B cell (primary cell): ENCODE data around the gene CTSL. TPM values are rescaled to one million over a fixed set of nuclear protein-coding genes. Genes with fewer than 3 reads are reported as not detected.

Experiments
- ATAC-seq: fragments of 200-7000 bp; cut with Tn5 transposase; one replicate; pipeline ENCODE4 v1.10.0; 2021; ENCODE audit warnings: low read depth, mild to moderate bottlenecking, moderate number of reproducible peaks, moderate library complexity
- CTCF ChIA-PET: fragments of 350-600 bp; sonication (Branson Sonifier 250); formaldehyde crosslinking; loops from one replicate; lab custom pipeline; 2021; ENCODE audit warnings: antibody characterized with exemption, inconsistent platforms; lab: Charles Lee
- POLR2A ChIA-PET: fragments of 350-600 bp; sonication (Branson Sonifier 250); formaldehyde crosslinking; loops from one replicate; lab custom pipeline; 2021; ENCODE audit warnings: antibody characterized with exemption; lab: Charles Lee
- DNase-seq: peaks from one replicate; pipeline ENCODE4 v3.0.0; 2013
- H2AFZ ChIP-seq: 2 replicates; pipeline ENCODE4 v1.6.1; 2012; ENCODE audit warnings: mild to moderate bottlenecking, low read depth, low read length; ENCODE audit not compliant: insufficient read depth, poor library complexity, severe bottlenecking
- H3K27ac ChIP-seq, 2 donors: 1 replicate in 1 of 2; 2 replicates in 1 of 2; pipeline ENCODE4 v1.5.1; 2012 to 2013; ENCODE audit warnings: low read length in 2 of 2, mild to moderate bottlenecking in 2 of 2, moderate library complexity in 1 of 2
- H3K27me3 ChIP-seq, 4 experiments: fragments of 200-600 bp in 1 of 4; sonication (generic) in 1 of 4; replicated peaks in 1 of 4; 1 replicate in 2 of 4; 2 replicates in 2 of 4; pipeline versions ENCODE4 v1.6.1 to v1.7.0; 2013 to 2016; ENCODE audit warnings: low read length in 3 of 4, mild to moderate bottlenecking in 2 of 4, mixed read lengths in 1 of 4, moderate library complexity in 1 of 4; ENCODE audit not compliant: insufficient read depth in 4 of 4, control insufficient read depth in 3 of 4; ENCODE audit errors: control extremely low read depth in 1 of 4
- H3K36me3 ChIP-seq, 2 experiments: replicated peaks in 1 of 2; 1 replicate in 1 of 2; 2 replicates in 1 of 2; pipeline versions ENCODE4 v1.6.1 to v1.7.1; 2013; ENCODE audit warnings: low read length in 1 of 2; ENCODE audit not compliant: insufficient read depth in 2 of 2, control insufficient read depth in 1 of 2; ENCODE audit errors: control extremely low read depth in 1 of 2, extremely low read depth in 1 of 2
- H3K4me1 ChIP-seq, 2 donors: fragments of 200-600 bp in 1 of 2; sonication (generic) in 1 of 2; 1 replicate in 1 of 2; 2 replicates in 1 of 2; pipeline versions ENCODE4 v1.5.1 to v1.6.1; 2013 to 2017; ENCODE audit warnings: low read length in 2 of 2; ENCODE audit not compliant: control insufficient read depth in 2 of 2, insufficient read depth in 2 of 2
- H3K4me2 ChIP-seq: replicated peaks from 2 replicates; pipeline ENCODE3; 2012; ENCODE audit warnings: mild to moderate bottlenecking, low read depth, low read length; ENCODE audit not compliant: poor library complexity, severe bottlenecking
- H3K4me3 ChIP-seq, 5 experiments: fragments of 200-600 bp in 1 of 5; sonication (generic) in 1 of 5; 1 replicate in 3 of 5; 2 replicates in 2 of 5; pipeline versions ENCODE4 v1.5.1 to v1.7.0; 2011 to 2016; ENCODE audit warnings: low read length in 4 of 5, mild to moderate bottlenecking in 4 of 5, low read depth in 2 of 5, control low read depth in 1 of 5, moderate library complexity in 1 of 5; ENCODE audit not compliant: insufficient read depth in 1 of 5; ENCODE audit errors: control extremely low read depth in 1 of 5, extremely low read depth in 1 of 5
- H3K79me2 ChIP-seq: fragments of 200-600 bp; sonication (generic); one replicate; pipeline ENCODE4 v1.6.0; 2016; ENCODE audit warnings: low read length; ENCODE audit not compliant: control insufficient read depth, insufficient read depth
- H3K9ac ChIP-seq: fragments of 200-600 bp; sonication (generic); 2 replicates; pipeline ENCODE4 v1.6.1; 2017; ENCODE audit warnings: mild to moderate bottlenecking, low read length, moderate library complexity
- H3K9me3 ChIP-seq, 3 donors: one replicate each; pipeline versions ENCODE4 v1.6.1 to v1.7.1; 2013; ENCODE audit warnings: low read length in 2 of 3; ENCODE audit not compliant: control insufficient read depth in 2 of 3, insufficient read depth in 1 of 3; ENCODE audit errors: control extremely low read depth in 1 of 3
- H4K20me1 ChIP-seq: 2 replicates; pipeline ENCODE4 v1.6.0; 2012; ENCODE audit warnings: mild to moderate bottlenecking, low read length; ENCODE audit not compliant: insufficient read depth, control insufficient read depth, poor library complexity, severe bottlenecking
- H3K27ac Mint-ChIP-seq: one replicate; pipeline ENCODE4 v1.8.0; 2021; ENCODE audit warnings: mixed read lengths
- H3K27me3 Mint-ChIP-seq: one replicate; pipeline ENCODE4 v1.8.0; 2021; ENCODE audit warnings: mixed read lengths
- H3K4me1 Mint-ChIP-seq: one replicate; pipeline ENCODE4 v1.8.0; 2021; ENCODE audit warnings: mixed read lengths
- H3K4me3 Mint-ChIP-seq: one replicate; pipeline ENCODE4 v1.8.0; 2021; ENCODE audit warnings: mixed read lengths
- H3K9me3 Mint-ChIP-seq: one replicate; pipeline ENCODE4 v1.8.0; 2022; ENCODE audit warnings: mixed read lengths; ENCODE audit not compliant: insufficient read depth
- CTCF ChIP-seq: fragments of 200-600 bp; IDR thresholded peaks from one replicate; pipeline ENCODE4 v1.8.0; 2022; ENCODE audit warnings: antibody characterized with exemption, mild to moderate bottlenecking
- EZH2 ChIP-seq: IDR thresholded peaks from 2 replicates; pipeline ENCODE4 v1.6.1; 2012; ENCODE audit warnings: borderline replicate concordance, low read depth, mild to moderate bottlenecking, moderate library complexity, low read length; ENCODE audit not compliant: insufficient read depth, poor library complexity, severe bottlenecking
- WGBS: methylation state at CpG from one replicate; pipeline ENCODE4 v1.1.5; 2013; ENCODE audit warnings: missing lambda C conversion rate; ENCODE audit not compliant: insufficient coverage; 5-methylcytosine and 5-hydroxymethylcytosine counted together
- intact Hi-C: fragments of 100-400 bp; cut with micrococcal nuclease; formaldehyde crosslinking; loops from one replicate; pipeline ENCODE4 v1.10.0; 2022
- polyA plus RNA-seq: library from polyadenylated mRNA; depleted of rRNA; stranded (reverse); fragments of >200 nt; gene quantifications from 2 replicates; pipeline ENCODE4 v1.2.3, GENCODE V29; 2012
- total RNA-seq, 2 donors: library from RNA; stranded (reverse); fragments of 120-200 nt in 1 of 2; gene quantifications; 1 replicate in 1 of 2; 2 replicates in 1 of 2; pipeline versions ENCODE4 v1.2.3 to v1.2.4, GENCODE V29; 2013 to 2022

CTSL gene
- total and polyA plus RNA-seq, 2 donors (not counting 1 experiment from before 2014, with no cell fraction given), result 0.13 to 0.74 TPM

GRCh38 chr9:87685871-87686519, 39.9 kb upstream of the CTSL start:
- no peaks in the 10 kb centered on the region for H3K27me3 Mint-ChIP-seq
- no peaks in the 10 kb centered on the region for H3K79me2 ChIP-seq
- no peaks in the 10 kb centered on the region for H3K36me3 ChIP-seq
- no peak overlapping the region for H3K4me3 ChIP-seq
- no peak overlapping the region for H3K9ac ChIP-seq
- H3K4me1 Mint-ChIP-seq, result peaks cover 2% of the 10 kb centered on the region
- H4K20me1 ChIP-seq, result no peaks in the 10 kb centered on the region
- ChIA-PET CTCF (no interaction called here), POLR2A (no interaction called here)
- H3K27ac Mint-ChIP-seq, result no peak overlapping the region
- peaks cover 0 to 2% of the 10 kb centered on the region in 2 donors for H3K4me1 ChIP-seq
- no peaks in the 10 kb centered on the region for H3K27me3 ChIP-seq
- H3K9me3 Mint-ChIP-seq, result no peaks in the 10 kb centered on the region
- no peak overlapping the region for H3K4me2 ChIP-seq
- 80% methylated on average over 5 of the region's 14 CpGs for WGBS
- H2AFZ ChIP-seq, result peak overlapping the region; percentile 25
- intact Hi-C loops, result no loop called here
- TF ChIP-seq EZH2, result no peak
- no peak for TF ChIP-seq CTCF
- no peak overlapping the region for H3K4me3 Mint-ChIP-seq
- no peak overlapping the region for H3K27ac ChIP-seq
- H3K9me3 ChIP-seq, result peaks cover 0 to 4% (median 0%) of the 10 kb centered on the region in 3 donors
- ATAC-seq (no peak), DNase-seq (no peak)

- H3K4me2 ChIP-seq, result no peak overlapping the region
- no peak overlapping the region for H3K4me3 ChIP-seq
- intact Hi-C loops, result no loop called here
- 96% methylated on average over 11 of the region's 14 CpGs for WGBS
- no peak overlapping the region for H3K9ac ChIP-seq
- Mint-ChIP-seq H3K27me3 (no peaks in the 10 kb centered on the region), H3K27ac (no peak overlapping the region), H3K9me3 (no peaks in the 10 kb centered on the region), H3K4me1 (peaks cover 2% of the 10 kb centered on the region), H3K4me3 (no peak overlapping the region)
- H3K9me3 ChIP-seq, result peaks cover 0 to 4% (median 0%) of the 10 kb centered on the region in 3 donors
- no peak for DNase-seq
- ChIA-PET CTCF (no interaction called here), POLR2A (no interaction called here)
- H3K27me3 ChIP-seq, result no peaks in the 10 kb centered on the region
- H2AFZ ChIP-seq, result no peak overlapping the region
- H3K36me3 ChIP-seq, result no peaks in the 10 kb centered on the region
- no peak overlapping the region for H3K27ac ChIP-seq
- no peaks in the 10 kb centered on the region for H3K79me2 ChIP-seq
- no peaks in the 10 kb centered on the region for H4K20me1 ChIP-seq
- no peak for ATAC-seq
- TF ChIP-seq EZH2 (no peak), CTCF (no peak)
- peaks cover 0 to 2% of the 10 kb centered on the region in 2 donors for H3K4me1 ChIP-seq
These were observed 39.3 kb upstream of the CTSL start for GRCh38 chr9:87686520-87687090.
